Lower leg skin (tissue), 4 donors: Measurements from ENCODE around the gene FLOT1. TPM values are rescaled to one million over a fixed set of nuclear protein-coding genes. Genes with fewer than 3 reads are reported as not detected.

Experiments
- DNase-seq, 2 donors: peaks; one replicate each; pipeline ENCODE4 v3.0.0-alpha.2; 2019; ENCODE audit warnings: low spot score in 2 of 2
- H3K4me3 ChIP-seq: fragments of 200-600 bp; sonication (generic); 2 replicates; pipeline ENCODE4 v1.5.1; 2017; ENCODE audit warnings: mild to moderate bottlenecking, low read depth; ENCODE audit not compliant: poor library complexity, severe bottlenecking
- POLR2A ChIP-seq, 2 donors: fragments of 450-650 bp; IDR thresholded peaks; one replicate each; pipeline ENCODE4 v1.6.1; 2016 to 2017; ENCODE audit warnings: antibody characterized with exemption in 2 of 2, mild to moderate bottlenecking in 1 of 2, moderate library complexity in 1 of 2
- WGBS, 2 donors: methylation state at CpG; one replicate each; pipeline ENCODE4 v1.1.5; 2018; 5-methylcytosine and 5-hydroxymethylcytosine counted together
- intact Hi-C: fragments of 100-400 bp; cut with DNase I; formaldehyde crosslinking; loops from one replicate; pipeline ENCODE4 v1.15.0; 2023; ENCODE audit warnings: low total_unique reads
- total RNA-seq, 4 donors: library from RNA; depleted of rRNA; stranded (reverse); fragments of >200 nt; gene quantifications; one replicate each; pipeline ENCODE4 v1.1.0, GENCODE V29; 2016
- TF ChIP-seq, protein P1 (sequence below), 3 donors: fragments of 450-650 bp; IDR thresholded peaks; one replicate each; pipeline ENCODE4 v1.5.1; 2016; ENCODE audit warnings: antibody characterized with exemption in 3 of 3, mild to moderate bottlenecking in 3 of 3, moderate library complexity in 2 of 3

FLOT1 gene
- total RNA-seq, 4 donors from 2014 or later: 40.2 to 64.1 (median 42.5) TPM

DNA sequence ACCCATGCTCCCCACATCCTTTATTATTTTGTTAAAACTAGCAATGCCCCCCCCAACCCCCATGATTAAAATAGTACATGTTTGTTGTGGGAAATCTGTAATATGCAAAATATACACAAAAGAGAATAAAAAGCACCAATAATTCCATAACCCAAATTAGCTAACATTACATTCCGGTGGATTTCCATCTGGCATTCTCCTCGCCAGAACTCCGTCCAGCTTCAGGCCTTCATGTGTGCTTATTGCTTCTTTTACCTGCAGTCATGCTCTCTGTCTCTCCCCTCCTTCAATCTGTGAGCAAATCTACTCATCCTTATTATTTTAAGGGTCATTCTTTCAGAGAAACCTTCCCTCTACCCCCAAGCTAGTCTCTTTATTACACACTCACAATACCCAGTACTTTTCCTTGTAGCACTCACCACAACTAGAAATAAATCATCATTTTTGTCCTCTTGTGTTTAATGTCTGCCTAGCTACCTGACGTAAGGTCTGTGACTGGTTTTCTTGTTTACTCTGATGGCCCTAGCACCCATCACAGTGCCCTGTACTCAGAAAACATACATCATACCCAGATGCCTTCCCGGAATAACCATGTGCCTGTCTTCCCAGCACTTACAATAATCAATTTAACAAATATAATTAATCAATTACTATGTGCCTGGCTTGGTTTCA, 27.5 kb upstream of the FLOT1 start:
- intact Hi-C loops: no loop called here
- H3K4me3 ChIP-seq: no peak overlapping the region
- 66% methylated on average over 5 of the region's 5 CpGs for WGBS, 2 donors
- TF ChIP-seq, protein P1, sequence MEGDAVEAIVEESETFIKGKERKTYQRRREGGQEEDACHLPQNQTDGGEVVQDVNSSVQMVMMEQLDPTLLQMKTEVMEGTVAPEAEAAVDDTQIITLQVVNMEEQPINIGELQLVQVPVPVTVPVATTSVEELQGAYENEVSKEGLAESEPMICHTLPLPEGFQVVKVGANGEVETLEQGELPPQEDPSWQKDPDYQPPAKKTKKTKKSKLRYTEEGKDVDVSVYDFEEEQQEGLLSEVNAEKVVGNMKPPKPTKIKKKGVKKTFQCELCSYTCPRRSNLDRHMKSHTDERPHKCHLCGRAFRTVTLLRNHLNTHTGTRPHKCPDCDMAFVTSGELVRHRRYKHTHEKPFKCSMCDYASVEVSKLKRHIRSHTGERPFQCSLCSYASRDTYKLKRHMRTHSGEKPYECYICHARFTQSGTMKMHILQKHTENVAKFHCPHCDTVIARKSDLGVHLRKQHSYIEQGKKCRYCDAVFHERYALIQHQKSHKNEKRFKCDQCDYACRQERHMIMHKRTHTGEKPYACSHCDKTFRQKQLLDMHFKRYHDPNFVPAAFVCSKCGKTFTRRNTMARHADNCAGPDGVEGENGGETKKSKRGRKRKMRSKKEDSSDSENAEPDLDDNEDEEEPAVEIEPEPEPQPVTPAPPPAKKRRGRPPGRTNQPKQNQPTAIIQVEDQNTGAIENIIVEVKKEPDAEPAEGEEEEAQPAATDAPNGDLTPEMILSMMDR (IDR thresholded peaks at IDR 0.05): no peak
- no peak for TF ChIP-seq POLR2A (IDR thresholded peaks at IDR 0.05)
- no peak for DNase-seq

DNA sequence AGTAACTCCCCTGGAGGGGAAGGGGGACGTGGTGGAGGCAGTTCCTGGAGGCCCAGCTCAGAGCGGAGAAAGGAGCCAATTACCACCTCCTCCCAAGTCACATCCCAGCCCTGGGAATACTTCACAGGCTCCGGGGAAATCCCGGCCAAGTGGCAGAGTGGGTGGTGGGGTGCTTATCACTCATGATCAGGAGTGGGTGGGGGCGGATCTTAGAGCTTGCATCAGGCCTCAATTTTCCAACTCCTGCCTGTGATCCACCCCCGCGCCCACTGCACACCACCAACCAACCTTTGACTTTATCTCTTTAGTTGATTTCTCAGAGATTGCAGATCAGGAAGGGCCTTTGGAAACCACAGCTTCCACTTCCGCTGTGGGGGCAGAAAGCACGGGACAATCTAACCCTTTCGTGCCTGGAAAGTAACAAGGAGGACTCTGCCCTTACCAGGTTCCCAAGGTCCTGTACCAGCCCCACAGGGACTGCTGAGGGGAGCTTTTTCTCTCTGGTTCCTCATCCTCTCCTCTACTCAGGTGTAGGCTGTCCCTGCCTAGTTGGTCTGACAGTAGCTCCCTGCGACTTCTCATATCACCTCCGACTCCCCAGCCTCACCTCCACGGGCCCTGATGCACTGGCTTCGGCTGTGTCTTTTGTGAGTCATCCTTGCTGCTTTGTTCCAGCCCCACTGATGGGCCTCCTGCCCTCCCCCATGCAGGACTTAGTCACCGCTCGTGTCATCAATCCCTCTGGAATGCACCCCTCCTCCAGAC, 26.8 kb upstream of the FLOT1 start:
- intact Hi-C loops: no loop called here
- DNase-seq: no peak
- WGBS, 2 donors: 29 to 31% methylated on average over 16 of the region's 16 CpGs
- TF ChIP-seq, protein P1 (IDR thresholded peaks at IDR 0.05): no peak
- no peak for TF ChIP-seq POLR2A (IDR thresholded peaks at IDR 0.05)
- H3K4me3 ChIP-seq: no peak overlapping the region

DNA sequence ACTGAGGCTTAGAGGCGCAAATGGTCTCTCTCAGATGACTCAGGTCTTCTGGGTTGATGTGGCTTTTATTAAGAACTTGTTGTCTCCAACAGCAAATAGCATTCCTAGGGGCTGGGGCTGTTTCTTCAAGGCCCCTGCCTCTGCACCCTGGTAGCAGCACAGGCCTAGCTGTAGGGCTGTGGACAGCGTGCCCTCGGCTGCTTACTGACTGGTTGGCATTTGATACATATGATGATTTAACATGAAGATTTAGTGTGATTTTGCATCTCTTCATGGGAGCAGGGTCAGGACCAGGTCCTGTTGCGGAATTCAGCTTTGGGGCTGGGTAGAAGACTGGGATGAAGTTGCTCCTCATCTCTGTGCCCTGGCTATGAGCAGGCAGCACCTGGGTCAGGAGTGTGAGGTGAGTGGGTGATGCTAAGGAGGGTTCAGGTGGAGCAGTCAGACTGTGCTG, 26.2 kb upstream of the FLOT1 start:
- DNase-seq: no peak
- no peak overlapping the region for H3K4me3 ChIP-seq
- WGBS, 2 donors: 95 to 100% methylated on average over 4 of the region's 4 CpGs
- intact Hi-C loops: no loop called here
- TF ChIP-seq POLR2A (IDR thresholded peaks at IDR 0.05): no peak
- TF ChIP-seq, protein P1 (IDR thresholded peaks at IDR 0.05): no peak

DNA sequence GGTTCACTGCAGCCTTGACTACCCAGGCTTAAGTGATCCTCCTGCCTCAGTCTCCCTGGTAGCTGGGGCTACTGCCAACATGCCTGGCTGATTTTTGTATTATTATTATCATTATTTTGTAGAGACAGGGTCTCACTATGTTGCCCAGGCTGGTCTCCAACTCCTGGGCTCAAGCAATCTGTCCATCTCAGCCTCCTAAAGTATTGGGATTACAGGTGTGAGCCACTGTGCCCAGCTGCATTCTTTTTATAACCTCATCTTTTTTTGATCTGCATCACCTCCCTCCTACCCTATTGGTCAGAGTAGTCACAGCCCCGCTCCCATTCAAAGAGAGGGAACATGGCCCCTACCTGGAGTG, 25.4 kb upstream of the FLOT1 start:
- 100% methylated on average over 1 of the region's 1 CpG for WGBS, 2 donors
- intact Hi-C loops: no loop called here
- H3K4me3 ChIP-seq: no peak overlapping the region
- no peak for DNase-seq
- TF ChIP-seq POLR2A (IDR thresholded peaks at IDR 0.05): no peak
- TF ChIP-seq, protein P1 (IDR thresholded peaks at IDR 0.05): no peak

DNA sequence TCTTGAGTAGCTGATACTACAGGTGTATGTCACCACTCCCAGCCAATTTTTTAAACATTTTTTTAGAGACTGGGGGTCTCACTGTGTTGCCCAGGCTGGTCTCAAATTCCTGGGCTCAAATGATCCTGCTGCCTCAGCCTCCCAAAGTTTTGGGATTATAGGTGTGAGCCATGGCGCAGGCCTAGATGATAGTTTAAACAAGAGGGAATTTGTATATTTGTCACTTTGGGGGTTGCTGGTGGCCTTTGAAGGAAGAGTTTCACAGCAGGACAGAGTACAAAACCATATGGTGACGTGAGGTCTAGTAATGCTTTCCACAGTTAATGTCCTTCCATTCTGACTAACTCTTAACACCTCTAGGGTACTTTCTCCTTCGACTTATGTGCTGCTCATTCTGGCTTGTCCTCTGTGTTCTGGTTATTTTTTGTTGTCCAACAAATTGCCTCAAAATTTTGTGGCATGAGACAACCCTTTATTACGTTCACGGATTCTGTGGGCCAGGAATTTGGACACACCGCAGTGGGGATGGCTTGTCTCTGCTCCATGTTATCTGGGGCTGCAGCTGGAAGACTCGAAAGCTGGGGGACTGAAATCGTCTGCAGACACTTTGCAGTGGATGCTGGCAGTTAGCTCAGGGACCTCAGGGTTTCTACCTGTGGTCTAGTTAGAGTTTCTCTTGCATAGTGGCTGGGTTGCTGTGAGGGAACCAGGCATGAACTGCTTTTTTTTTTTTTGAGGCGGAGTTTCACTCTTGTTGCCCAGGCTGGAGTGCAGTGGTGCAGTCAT, 24.9 kb upstream of the FLOT1 start:
- no peak for TF ChIP-seq POLR2A (IDR thresholded peaks at IDR 0.05)
- TF ChIP-seq, protein P1 (IDR thresholded peaks at IDR 0.05): no peak
- intact Hi-C loops: no loop called here
- no peak overlapping the region for H3K4me3 ChIP-seq
- WGBS, 2 donors: 77 to 79% methylated on average over 9 of the region's 9 CpGs
- no peak for DNase-seq
